Inflammatory macrophage treated with lipopolysaccharide for 4 hours (primary cell): ENCODE measurements around the gene HNMT.

Experiments used
- DNase-seq: peaks from one replicate; pipeline ENCODE4 v3.0.0-alpha.2; 2020

The HNMT gene

GRCh38 chr2:138061961-138062360 is 97.7 kb downstream of the HNMT start:
- DNase-seq, result no peak

DNA sequence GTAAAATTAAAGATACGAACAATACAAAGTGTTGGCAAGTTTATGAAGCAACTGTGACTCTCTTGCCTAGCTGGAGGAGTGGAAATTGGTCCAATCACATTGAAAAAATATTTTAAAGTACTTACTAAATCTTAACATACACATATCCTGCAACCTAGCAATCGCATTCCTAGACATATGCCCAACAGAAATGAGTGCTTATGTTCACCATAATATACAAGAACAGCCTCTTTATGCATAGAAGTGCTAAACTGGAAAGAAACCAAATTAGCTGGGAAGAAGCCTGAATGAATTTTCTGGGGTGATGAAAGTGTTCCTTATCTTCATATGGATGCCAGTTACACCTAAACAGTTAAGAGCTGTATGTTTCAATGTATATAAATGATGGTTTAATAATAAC is 98.9 kb downstream of the HNMT start:
- DNase-seq, result no peak
